BJ (cell line): ENCODE data around the gene IL37. TPM values are rescaled to one million over a fixed set of nuclear protein-coding genes. Genes with fewer than 3 reads are reported as not detected.

Source experiments
- CTCF ChIA-PET: fragments of 350-600 bp; formaldehyde crosslinking; extraction: SDS; loops from one replicate; lab custom pipeline; 2021; ENCODE audit warnings: antibody characterized with exemption, inconsistent platforms; lab: Yijun Ruan, JAX
- POLR2A ChIA-PET: fragments of 300-600 bp; sonication (Branson Sonifier 250); formaldehyde crosslinking; extraction: SDS; loops from one replicate; lab custom pipeline; 2021; ENCODE audit warnings: antibody characterized with exemption; lab: Charles Lee
- DNase-seq: peaks from one replicate; pipeline ENCODE4 v3.0.0-alpha.2; 2011; ENCODE audit warnings: low read depth
- H3K27me3 ChIP-seq: 2 replicates; pipeline ENCODE4 v1.6.0; 2011; ENCODE audit warnings: low read length; ENCODE audit not compliant: control insufficient read depth, insufficient read depth
- H3K36me3 ChIP-seq: 2 replicates; pipeline ENCODE4 v1.5.1; 2011; ENCODE audit warnings: low read length; ENCODE audit not compliant: control insufficient read depth, insufficient read depth
- H3K4me3 ChIP-seq: 2 replicates; pipeline ENCODE4 v1.5.1; 2011; ENCODE audit warnings: low read depth, mild to moderate bottlenecking, control low read depth, low read length
- CTCF ChIP-seq: IDR thresholded peaks from 2 replicates; pipeline ENCODE4 v1.5.1; 2011; ENCODE audit warnings: low read depth, mild to moderate bottlenecking, control low read depth, inconsistent platforms, low read length, moderate library complexity; ENCODE audit not compliant: insufficient read depth
- polyA plus RNA-seq: library from polyadenylated mRNA; depleted of rRNA; stranded (reverse); fragments of >200 nt; gene quantifications from 2 replicates; pipeline ENCODE4 v1.2.3, GENCODE V29; 2011

The IL37 gene
- polyA plus RNA-seq, 1 experiment = not detected

- peaks cover 3% of the 10 kb centered on the region for H3K27me3 ChIP-seq
- DNase-seq = no peak
- no peak overlapping the region for H3K4me3 ChIP-seq
- H3K36me3 ChIP-seq = no peaks in the 10 kb centered on the region
- TF ChIP-seq CTCF = no peak
- ChIA-PET CTCF (interaction anchor here (1.9 kb wide), 1 partner anchor 24 kb away, joined by 10 read pairs; no protein-coding TSS in a partner anchor), POLR2A (no interaction called here)
Observed at GRCh38 chr2:112917856-112918255, 6.9 kb downstream of the IL37 start.

DNA sequence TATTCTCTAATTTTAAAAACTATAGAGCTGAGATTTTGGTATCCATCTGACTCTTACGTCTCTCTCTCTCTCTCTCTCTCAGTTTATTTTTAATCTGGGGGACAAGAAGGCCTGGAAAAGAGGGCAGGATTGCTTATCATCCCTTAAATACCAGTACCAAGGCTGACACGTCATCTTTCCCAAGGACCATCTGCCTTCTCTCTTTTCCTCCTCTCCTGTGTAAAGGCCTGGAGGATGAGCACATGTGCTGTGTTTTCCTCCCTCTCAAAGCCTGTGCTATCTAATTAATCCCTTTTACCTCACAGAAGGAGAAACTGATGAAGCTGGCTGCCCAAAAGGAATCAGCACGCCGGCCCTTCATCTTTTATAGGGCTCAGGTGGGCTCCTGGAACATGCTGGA is 7.3 kb downstream of the IL37 start:
- CTCF ChIA-PET = interaction anchor here (1.9 kb wide), 1 partner anchor 24 kb away, joined by 10 read pairs; no protein-coding TSS in a partner anchor
- peaks cover 3% of the 10 kb centered on the region for H3K27me3 ChIP-seq
- H3K36me3 ChIP-seq = no peaks in the 10 kb centered on the region
- POLR2A ChIA-PET = no interaction called here
- no peak overlapping the region for H3K4me3 ChIP-seq
- no peak for DNase-seq
- TF ChIP-seq CTCF = no peak

DNA sequence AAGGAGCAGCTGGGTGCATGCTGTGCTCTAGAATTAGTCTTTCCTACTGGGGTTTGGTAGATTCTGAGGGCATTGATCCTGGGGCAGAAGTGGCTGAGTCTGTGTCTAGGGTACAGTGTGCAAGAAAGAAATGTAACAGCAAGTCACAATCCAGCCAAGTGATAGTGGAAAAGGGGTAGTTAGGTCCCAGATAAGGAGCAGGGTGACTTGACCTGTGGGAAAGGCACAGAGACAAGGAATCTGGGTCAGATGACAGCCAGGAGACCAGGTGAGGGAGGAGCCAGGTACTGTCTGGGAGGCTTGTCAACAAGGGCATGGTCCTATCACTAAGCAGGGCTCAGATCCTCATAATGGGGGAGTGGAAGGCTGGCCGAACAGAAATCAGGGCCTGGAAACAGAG is 8.1 kb downstream of the IL37 start:
- POLR2A ChIA-PET = no interaction called here
- Histone ChIP-seq H3K27me3 (peaks cover 3% of the 10 kb centered on the region), H3K4me3 (no peak overlapping the region), H3K36me3 (no peaks in the 10 kb centered on the region)
- CTCF ChIA-PET = interaction anchor here (1.9 kb wide), 1 partner anchor 23 kb away, joined by 10 read pairs; no protein-coding TSS in a partner anchor
- DNase-seq = no peak
- no peak for TF ChIP-seq CTCF

DNA sequence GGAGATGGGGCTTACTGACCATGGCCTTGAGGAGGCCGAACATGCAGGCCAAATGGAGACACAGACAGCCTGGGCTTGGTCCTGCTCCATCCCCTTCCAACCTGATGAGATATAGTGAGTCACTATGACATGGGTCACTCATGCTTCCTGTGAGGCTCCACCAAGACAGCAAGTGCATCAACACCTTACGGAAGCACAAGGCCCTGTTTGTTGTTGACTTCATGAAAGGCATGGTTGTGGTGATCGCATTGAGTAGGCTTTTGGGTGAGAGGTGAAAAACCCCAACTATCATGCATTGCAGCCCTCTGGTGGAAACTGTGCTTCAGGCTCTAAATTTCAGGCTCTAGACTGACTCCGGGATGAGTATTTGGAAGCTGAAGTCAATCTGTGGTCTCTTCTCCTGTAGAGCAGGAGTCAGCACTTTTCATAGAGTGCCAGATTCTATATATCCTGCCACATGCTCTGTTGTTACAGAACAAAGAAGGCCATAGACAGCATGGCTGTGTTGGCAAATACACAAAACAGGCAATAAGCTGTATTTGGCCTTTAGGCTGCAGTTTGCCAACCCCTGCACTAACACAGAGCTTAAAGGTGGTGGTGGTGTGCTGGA is 10.1 kb downstream of the IL37 start:
- CTCF ChIA-PET = interaction anchor here (0.7 to 1.4 kb wide), 2 partner anchors 21 to 147 kb away, joined by 3 read pairs; no protein-coding TSS in a partner anchor

More for the DNA sequence above, 10.1 kb downstream of the IL37 start:
- no peak for TF ChIP-seq CTCF
- POLR2A ChIA-PET = no interaction called here
- H3K4me3 ChIP-seq = no peak overlapping the region
- H3K27me3 ChIP-seq = peaks cover 8% of the 10 kb centered on the region
- no peak for DNase-seq
- no peaks in the 10 kb centered on the region for H3K36me3 ChIP-seq
